Neuronal stem cell (in vitro differentiated cells): ENCODE data around the gene CLN5.
"Not testable (repeated sequence)": the region's sequence is repeated elsewhere in the genome, so short reads cannot be mapped to it uniquely, and the experiment has no call there.

Experiments
- DNase-seq: peaks from one replicate; pipeline ENCODE4 v3.0.0-alpha.2; 2013; ENCODE audit warnings: low spot score
- H2AFZ ChIP-seq: one replicate; pipeline ENCODE4 v1.6.1; 2013; ENCODE audit warnings: mild to moderate bottlenecking, low read length, inconsistent platforms
- H2AK5ac ChIP-seq: 2 replicates; pipeline ENCODE4 v1.6.1; 2013; ENCODE audit warnings: low read depth, mild to moderate bottlenecking, inconsistent platforms, low read length, moderate library complexity, mixed read lengths
- H2BK120ac ChIP-seq: 2 replicates; pipeline ENCODE4 v1.6.1; 2013; ENCODE audit warnings: low read depth, mild to moderate bottlenecking, inconsistent platforms, low read length, moderate library complexity, mixed read lengths
- H2BK12ac ChIP-seq: one replicate; pipeline ENCODE4 v1.6.1; 2013; ENCODE audit warnings: low read length, inconsistent platforms
- H2BK15ac ChIP-seq: 2 replicates; pipeline ENCODE4 v1.6.1; 2013; ENCODE audit warnings: mild to moderate bottlenecking, low read length, inconsistent platforms, mixed read lengths
- H2BK5ac ChIP-seq: one replicate; pipeline ENCODE4 v1.6.1; 2013; ENCODE audit warnings: inconsistent platforms, mild to moderate bottlenecking, low read length, moderate library complexity
- H3K14ac ChIP-seq: one replicate; pipeline ENCODE4 v1.6.1; 2013; ENCODE audit warnings: low read length, inconsistent platforms
- H3K18ac ChIP-seq: 2 replicates; pipeline ENCODE4 v1.6.1; 2013; ENCODE audit warnings: low read length, inconsistent platforms
- H3K23ac ChIP-seq: 2 replicates; pipeline ENCODE4 v1.6.1; 2013; ENCODE audit warnings: low read depth, mild to moderate bottlenecking, mixed read lengths, low read length, inconsistent platforms; ENCODE audit not compliant: poor library complexity
- H3K27ac ChIP-seq: replicated peaks from 3 replicates; pipeline ENCODE4 v1.5.1; 2013; ENCODE audit warnings: low read length, inconsistent platforms
- H3K27me3 ChIP-seq, 3 experiments: 2 replicates each; pipeline ENCODE4 v1.6.1; 2013; ENCODE audit warnings: low read length in 3 of 3, mild to moderate bottlenecking in 2 of 3, inconsistent platforms in 1 of 3, low read depth in 1 of 3, mixed read lengths in 1 of 3, moderate library complexity in 1 of 3; ENCODE audit not compliant: control insufficient read depth in 3 of 3, insufficient read depth in 3 of 3
- H3K36me3 ChIP-seq, 2 donors: replicated peaks in 1 of 2; 2 replicates each; pipeline ENCODE4 v1.6.1; 2013; ENCODE audit warnings: low read length in 2 of 2; ENCODE audit not compliant: control insufficient read depth in 2 of 2, insufficient read depth in 2 of 2
- H3K4ac ChIP-seq: 2 replicates; pipeline ENCODE4 v1.6.1; 2013; ENCODE audit warnings: inconsistent platforms, mild to moderate bottlenecking, low read length, moderate library complexity
- H3K4me1 ChIP-seq, 2 donors: 1 replicate in 1 of 2; 2 replicates in 1 of 2; pipeline ENCODE4 v1.6.1; 2013; ENCODE audit warnings: low read length in 2 of 2, low read depth in 1 of 2; ENCODE audit not compliant: control insufficient read depth in 2 of 2, insufficient read depth in 1 of 2
- H3K4me2 ChIP-seq: one replicate; pipeline ENCODE4 v1.6.1; 2013; ENCODE audit warnings: mild to moderate bottlenecking, low read length, inconsistent platforms; ENCODE audit not compliant: insufficient read depth, poor library complexity, severe bottlenecking
- H3K4me3 ChIP-seq, 2 donors: 2 replicates each; pipeline ENCODE4 v1.5.1; 2013; ENCODE audit warnings: low read length in 2 of 2, mild to moderate bottlenecking in 2 of 2, inconsistent platforms in 1 of 2, moderate library complexity in 1 of 2
- H3K79me1 ChIP-seq: one replicate; pipeline ENCODE4 v1.6.1; 2013; ENCODE audit warnings: low read depth, mild to moderate bottlenecking, inconsistent platforms, low read length, moderate library complexity
- H3K9ac ChIP-seq: one replicate; pipeline ENCODE4 v1.6.1; 2013; ENCODE audit warnings: mild to moderate bottlenecking, low read depth, low read length, inconsistent platforms; ENCODE audit not compliant: poor library complexity
- H3K9me3 ChIP-seq, 2 donors: replicated peaks in 1 of 2; 2 replicates each; pipeline versions ENCODE3 to v1.6.1; 2013; ENCODE audit warnings: low read length in 2 of 2, mild to moderate bottlenecking in 2 of 2, inconsistent platforms in 1 of 2, low read depth in 1 of 2, mixed read lengths in 1 of 2, moderate library complexity in 1 of 2; ENCODE audit not compliant: control insufficient read depth in 2 of 2, insufficient read depth in 1 of 2
- H4K8ac ChIP-seq: one replicate; pipeline ENCODE4 v1.6.1; 2013; ENCODE audit warnings: low read depth, mild to moderate bottlenecking, inconsistent platforms, low read length, moderate library complexity
- H4K91ac ChIP-seq: one replicate; pipeline ENCODE4 v1.6.1; 2013; ENCODE audit warnings: low read length, low read depth, mild to moderate bottlenecking, inconsistent platforms; ENCODE audit not compliant: poor library complexity
- WGBS, 2 donors: extraction: QIAGEN DNeasy Blood & Tissue Kit; methylation state at CpG; one replicate each; pipeline ENCODE4 v1.1.7; 2013; ENCODE audit warnings: missing lambda C conversion rate in 2 of 2, mixed read lengths in 1 of 2; ENCODE audit not compliant: insufficient read length in 2 of 2, insufficient replicate concordance in 1 of 2; ENCODE audit errors: extremely low coverage in 2 of 2; 5-methylcytosine and 5-hydroxymethylcytosine counted together

CLN5 gene

GRCh38 chr13:77009011-77009410, 17.1 kb downstream of the CLN5 start:
- no peak overlapping the region for H3K23ac ChIP-seq
- no peak overlapping the region for H3K4me2 ChIP-seq
- no CpG with 5 or more reads among the region's 2 CpGs for WGBS, 2 donors
- no peak overlapping the region for H2AFZ ChIP-seq
- H3K9me3 ChIP-seq: no peaks in the 10 kb centered on the region
- no peak overlapping the region for H3K14ac ChIP-seq
- H3K4me3 ChIP-seq: no peak overlapping the region
- no peak overlapping the region for H2BK12ac ChIP-seq
- no peaks in the 10 kb centered on the region for H3K4me1 ChIP-seq
- H3K27ac ChIP-seq: no peak overlapping the region
- peaks cover 13 to 99% of the 10 kb centered on the region in 2 donors for H3K36me3 ChIP-seq
- no peak overlapping the region for H4K8ac ChIP-seq
- no peak overlapping the region for H2BK120ac ChIP-seq
- no peak for DNase-seq
- no peak overlapping the region for H4K91ac ChIP-seq
- H3K9ac ChIP-seq: no peak overlapping the region
- H2BK15ac ChIP-seq: no peak overlapping the region
- H3K4ac ChIP-seq: no peak overlapping the region
- no peaks in the 10 kb centered on the region for H3K79me1 ChIP-seq
- H2BK5ac ChIP-seq: no peak overlapping the region
- H3K18ac ChIP-seq: no peak overlapping the region
- no peak overlapping the region for H2AK5ac ChIP-seq
- H3K27me3 ChIP-seq: no peaks in the 10 kb centered on the region

- not testable (repeated sequence) for H4K91ac ChIP-seq, H2BK15ac ChIP-seq, H3K18ac ChIP-seq, H2AK5ac ChIP-seq, H3K4me2 ChIP-seq, H4K8ac ChIP-seq, H3K27me3 ChIP-seq, H2BK120ac ChIP-seq, H3K4me3 ChIP-seq, H3K4ac ChIP-seq, H3K27ac ChIP-seq, H3K9ac ChIP-seq, H3K23ac ChIP-seq, H3K14ac ChIP-seq, H2BK12ac ChIP-seq, H3K79me1 ChIP-seq, H2BK5ac ChIP-seq, H3K4me1 ChIP-seq, H2AFZ ChIP-seq, DNase-seq, H3K9me3 ChIP-seq
- WGBS, 2 donors: no CpG with 5 or more reads among the region's 5 CpGs
- H3K36me3 ChIP-seq: peaks cover 16 to 100% of the 10 kb centered on the region in 2 donors
Measured at GRCh38 chr13:77009719-77010118, 17.8 kb downstream of the CLN5 start.

- H2BK5ac ChIP-seq: no peak overlapping the region
- H3K23ac ChIP-seq: no peak overlapping the region
- H4K8ac ChIP-seq: no peak overlapping the region
- H3K4me3 ChIP-seq: no peak overlapping the region
- H2BK12ac ChIP-seq: no peak overlapping the region
- H2AK5ac ChIP-seq: no peak overlapping the region
- H4K91ac ChIP-seq: no peak overlapping the region
- no peak for DNase-seq
- H3K4ac ChIP-seq: no peak overlapping the region
- no peaks in the 10 kb centered on the region for H3K79me1 ChIP-seq
- no peak overlapping the region for H2BK15ac ChIP-seq
- H2AFZ ChIP-seq: no peak overlapping the region
- no peak overlapping the region for H3K18ac ChIP-seq
- H3K4me1 ChIP-seq: no peaks in the 10 kb centered on the region
- no peak overlapping the region for H3K9ac ChIP-seq
- H3K27ac ChIP-seq: no peak overlapping the region
- no peak overlapping the region for H2BK120ac ChIP-seq
- no peak overlapping the region for H3K4me2 ChIP-seq
- H3K36me3 ChIP-seq: peaks cover 15 to 100% of the 10 kb centered on the region in 2 donors
- H3K27me3 ChIP-seq: no peaks in the 10 kb centered on the region
- H3K14ac ChIP-seq: no peak overlapping the region
- WGBS, 2 donors: no CpG with 5 or more reads among the region's 2 CpGs
- no peaks in the 10 kb centered on the region for H3K9me3 ChIP-seq
Measured at GRCh38 chr13:77013853-77014542, 22.1 kb downstream of the CLN5 start.

- Histone ChIP-seq H2BK15ac (no peak overlapping the region), H3K9me3 (no peaks in the 10 kb centered on the region), H2AK5ac (no peak overlapping the region), H4K91ac (no peak overlapping the region), H3K9ac (no peak overlapping the region), H3K18ac (no peak overlapping the region), H3K23ac (no peak overlapping the region), H3K14ac (no peak overlapping the region), H3K4me2 (no peak overlapping the region), H3K27ac (no peak overlapping the region), H3K36me3 (peaks cover 15 to 99% of the 10 kb centered on the region in 2 donors), H3K4me3 (no peak overlapping the region), H2BK12ac (no peak overlapping the region), H3K79me1 (no peaks in the 10 kb centered on the region), H4K8ac (no peak overlapping the region), H3K27me3 (no peaks in the 10 kb centered on the region), H2AFZ (no peak overlapping the region), H3K4ac (no peak overlapping the region), H3K4me1 (no peaks in the 10 kb centered on the region), H2BK120ac (no peak overlapping the region), H2BK5ac (no peak overlapping the region)
- no peak for DNase-seq
- WGBS, 2 donors: no CpG with 5 or more reads among the region's 2 CpGs
Measured at GRCh38 chr13:77014906-77015685, 23.2 kb downstream of the CLN5 start.
